ENCODE measurements around the gene HMCN2. TPM values are rescaled to one million over a fixed set of nuclear protein-coding genes. Genes with fewer than 3 reads are reported as not detected.

The HMCN2 gene
- total RNA-seq, 1 experiment from 2014 or later, result 5.6 TPM

DNA sequence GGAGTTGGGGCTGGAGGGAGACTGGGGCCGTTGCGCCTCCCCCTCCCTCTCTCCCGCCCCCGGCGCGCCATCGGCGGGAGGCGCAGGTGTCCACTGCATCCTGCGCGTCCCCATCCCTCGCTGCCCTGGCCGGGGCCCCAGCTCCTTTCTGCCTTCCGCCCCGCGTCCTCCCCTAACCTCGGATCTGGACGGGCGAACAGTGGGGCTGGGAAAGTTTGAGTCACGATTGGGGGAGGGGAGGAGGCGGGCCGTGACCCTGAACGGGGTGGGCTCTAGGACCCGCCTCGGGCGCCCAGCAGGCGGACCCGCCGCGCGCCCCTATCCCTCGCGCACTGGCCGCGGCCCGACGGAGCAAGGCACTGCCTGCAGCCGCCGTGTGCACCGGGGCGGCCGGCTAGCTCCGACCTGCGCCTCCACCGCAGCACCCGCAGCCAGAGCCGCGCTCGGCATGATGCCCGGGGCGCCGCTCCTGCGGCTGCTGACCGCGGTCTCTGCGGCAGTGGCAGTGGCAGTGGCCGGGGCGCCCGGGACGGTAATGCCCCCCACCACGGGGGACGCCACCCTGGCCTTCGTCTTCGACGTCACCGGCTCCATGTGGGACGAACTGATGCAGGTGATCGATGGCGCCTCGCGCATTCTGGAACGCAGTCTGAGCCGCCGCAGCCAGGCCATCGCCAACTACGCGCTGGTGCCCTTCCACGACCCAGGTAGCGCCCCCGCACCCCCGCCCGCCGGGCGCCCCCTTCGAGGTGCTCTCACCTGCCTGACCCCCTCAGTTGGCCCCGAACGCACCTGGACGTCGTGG is at the start of gene HMCN2 (continued):
- no peak; the same call in 1 of the 2 replicates for TF ChIP-seq CREB1 (CRISPR knock-in tag; IDR thresholded peaks at IDR 0.05)
- TF ChIP-seq GTF2I (CRISPR knock-in tag; conservative IDR thresholded peaks at IDR 0.05), result no peak
- TF ChIP-seq RORB (CRISPR knock-in tag; IDR thresholded peaks at IDR 0.05), result no peak
- TF ChIP-seq JUN (CRISPR knock-in tag; IDR thresholded peaks at IDR 0.05), result peak; percentile 90
- TF ChIP-seq CBFB (CRISPR knock-in tag; IDR thresholded peaks at IDR 0.05; ENCODE audit: low read depth), result 0 out of 2 replicates have a peak, but pooled peaks have one; percentile 62
- TF ChIP-seq, protein P1, sequence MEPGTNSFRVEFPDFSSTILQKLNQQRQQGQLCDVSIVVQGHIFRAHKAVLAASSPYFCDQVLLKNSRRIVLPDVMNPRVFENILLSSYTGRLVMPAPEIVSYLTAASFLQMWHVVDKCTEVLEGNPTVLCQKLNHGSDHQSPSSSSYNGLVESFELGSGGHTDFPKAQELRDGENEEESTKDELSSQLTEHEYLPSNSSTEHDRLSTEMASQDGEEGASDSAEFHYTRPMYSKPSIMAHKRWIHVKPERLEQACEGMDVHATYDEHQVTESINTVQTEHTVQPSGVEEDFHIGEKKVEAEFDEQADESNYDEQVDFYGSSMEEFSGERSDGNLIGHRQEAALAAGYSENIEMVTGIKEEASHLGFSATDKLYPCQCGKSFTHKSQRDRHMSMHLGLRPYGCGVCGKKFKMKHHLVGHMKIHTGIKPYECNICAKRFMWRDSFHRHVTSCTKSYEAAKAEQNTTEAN (CRISPR knock-in tag; IDR thresholded peaks at IDR 0.05), result no peak; the same call in 1 of the 2 replicates
- TF ChIP-seq, protein P2, sequence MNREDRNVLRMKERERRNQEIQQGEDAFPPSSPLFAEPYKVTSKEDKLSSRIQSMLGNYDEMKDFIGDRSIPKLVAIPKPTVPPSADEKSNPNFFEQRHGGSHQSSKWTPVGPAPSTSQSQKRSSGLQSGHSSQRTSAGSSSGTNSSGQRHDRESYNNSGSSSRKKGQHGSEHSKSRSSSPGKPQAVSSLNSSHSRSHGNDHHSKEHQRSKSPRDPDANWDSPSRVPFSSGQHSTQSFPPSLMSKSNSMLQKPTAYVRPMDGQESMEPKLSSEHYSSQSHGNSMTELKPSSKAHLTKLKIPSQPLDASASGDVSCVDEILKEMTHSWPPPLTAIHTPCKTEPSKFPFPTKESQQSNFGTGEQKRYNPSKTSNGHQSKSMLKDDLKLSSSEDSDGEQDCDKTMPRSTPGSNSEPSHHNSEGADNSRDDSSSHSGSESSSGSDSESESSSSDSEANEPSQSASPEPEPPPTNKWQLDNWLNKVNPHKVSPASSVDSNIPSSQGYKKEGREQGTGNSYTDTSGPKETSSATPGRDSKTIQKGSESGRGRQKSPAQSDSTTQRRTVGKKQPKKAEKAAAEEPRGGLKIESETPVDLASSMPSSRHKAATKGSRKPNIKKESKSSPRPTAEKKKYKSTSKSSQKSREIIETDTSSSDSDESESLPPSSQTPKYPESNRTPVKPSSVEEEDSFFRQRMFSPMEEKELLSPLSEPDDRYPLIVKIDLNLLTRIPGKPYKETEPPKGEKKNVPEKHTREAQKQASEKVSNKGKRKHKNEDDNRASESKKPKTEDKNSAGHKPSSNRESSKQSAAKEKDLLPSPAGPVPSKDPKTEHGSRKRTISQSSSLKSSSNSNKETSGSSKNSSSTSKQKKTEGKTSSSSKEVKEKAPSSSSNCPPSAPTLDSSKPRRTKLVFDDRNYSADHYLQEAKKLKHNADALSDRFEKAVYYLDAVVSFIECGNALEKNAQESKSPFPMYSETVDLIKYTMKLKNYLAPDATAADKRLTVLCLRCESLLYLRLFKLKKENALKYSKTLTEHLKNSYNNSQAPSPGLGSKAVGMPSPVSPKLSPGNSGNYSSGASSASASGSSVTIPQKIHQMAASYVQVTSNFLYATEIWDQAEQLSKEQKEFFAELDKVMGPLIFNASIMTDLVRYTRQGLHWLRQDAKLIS (CRISPR knock-in tag; IDR thresholded peaks at IDR 0.05; ENCODE audit: borderline replicate concordance), result peak; percentile 75; the same call in 1 of the 2 replicates
- TF ChIP-seq ZBTB21 (CRISPR knock-in tag; IDR thresholded peaks at IDR 0.05; ENCODE audit: borderline replicate concordance), result no peak; the same call in 1 of the 2 replicates
- TF ChIP-seq, protein P3, sequence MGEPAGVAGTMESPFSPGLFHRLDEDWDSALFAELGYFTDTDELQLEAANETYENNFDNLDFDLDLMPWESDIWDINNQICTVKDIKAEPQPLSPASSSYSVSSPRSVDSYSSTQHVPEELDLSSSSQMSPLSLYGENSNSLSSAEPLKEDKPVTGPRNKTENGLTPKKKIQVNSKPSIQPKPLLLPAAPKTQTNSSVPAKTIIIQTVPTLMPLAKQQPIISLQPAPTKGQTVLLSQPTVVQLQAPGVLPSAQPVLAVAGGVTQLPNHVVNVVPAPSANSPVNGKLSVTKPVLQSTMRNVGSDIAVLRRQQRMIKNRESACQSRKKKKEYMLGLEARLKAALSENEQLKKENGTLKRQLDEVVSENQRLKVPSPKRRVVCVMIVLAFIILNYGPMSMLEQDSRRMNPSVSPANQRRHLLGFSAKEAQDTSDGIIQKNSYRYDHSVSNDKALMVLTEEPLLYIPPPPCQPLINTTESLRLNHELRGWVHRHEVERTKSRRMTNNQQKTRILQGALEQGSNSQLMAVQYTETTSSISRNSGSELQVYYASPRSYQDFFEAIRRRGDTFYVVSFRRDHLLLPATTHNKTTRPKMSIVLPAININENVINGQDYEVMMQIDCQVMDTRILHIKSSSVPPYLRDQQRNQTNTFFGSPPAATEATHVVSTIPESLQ (CRISPR knock-in tag; IDR thresholded peaks at IDR 0.05), result 0 out of 2 replicates have a peak, but pooled peaks have one; percentile 46
- TF ChIP-seq, protein P4, sequence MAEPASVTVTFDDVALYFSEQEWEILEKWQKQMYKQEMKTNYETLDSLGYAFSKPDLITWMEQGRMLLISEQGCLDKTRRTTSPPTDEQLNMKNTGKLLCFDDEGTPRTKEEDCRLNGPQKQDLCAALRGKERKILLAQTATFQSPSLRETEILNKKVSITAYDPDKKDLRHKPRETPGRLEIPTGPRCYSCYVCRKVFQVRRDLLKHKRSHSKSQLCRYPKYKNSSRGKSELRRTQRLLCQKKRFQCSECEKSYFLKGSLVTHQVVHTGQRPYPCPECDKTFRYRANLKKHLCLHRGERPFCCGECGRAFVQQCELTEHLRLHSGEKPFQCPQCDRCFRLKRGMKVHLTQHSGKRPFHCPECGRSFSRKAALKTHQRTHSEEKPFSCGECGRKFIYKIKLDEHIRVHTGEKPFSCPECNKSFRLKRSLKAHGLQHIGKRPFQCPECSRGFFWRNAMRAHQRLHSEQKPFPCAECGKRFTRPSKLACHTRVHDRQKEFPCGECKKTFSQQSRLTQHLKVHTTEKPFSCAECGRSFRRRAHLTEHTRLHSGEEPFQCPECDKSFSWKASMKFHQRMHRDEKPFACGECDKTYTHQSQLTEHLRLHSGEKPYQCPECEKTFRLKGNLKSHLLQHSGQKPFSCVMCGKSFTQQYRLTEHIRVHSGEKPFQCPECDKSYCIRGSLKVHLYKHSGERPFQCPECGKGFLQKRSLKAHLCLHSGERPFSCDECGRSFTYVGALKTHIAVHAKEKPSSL (CRISPR knock-in tag; conservative IDR thresholded peaks at IDR 0.05), result no peak
- TF ChIP-seq ZNF317 (CRISPR knock-in tag; IDR thresholded peaks at IDR 0.05; ENCODE audit: borderline replicate concordance, low read depth), result no peak
- 0 out of 2 replicates have a peak, but pooled peaks have one; percentile 83 for TF ChIP-seq NR3C1 (CRISPR knock-in tag; conservative IDR thresholded peaks at IDR 0.05; ENCODE audit: low read depth)
- TF ChIP-seq, protein P5, sequence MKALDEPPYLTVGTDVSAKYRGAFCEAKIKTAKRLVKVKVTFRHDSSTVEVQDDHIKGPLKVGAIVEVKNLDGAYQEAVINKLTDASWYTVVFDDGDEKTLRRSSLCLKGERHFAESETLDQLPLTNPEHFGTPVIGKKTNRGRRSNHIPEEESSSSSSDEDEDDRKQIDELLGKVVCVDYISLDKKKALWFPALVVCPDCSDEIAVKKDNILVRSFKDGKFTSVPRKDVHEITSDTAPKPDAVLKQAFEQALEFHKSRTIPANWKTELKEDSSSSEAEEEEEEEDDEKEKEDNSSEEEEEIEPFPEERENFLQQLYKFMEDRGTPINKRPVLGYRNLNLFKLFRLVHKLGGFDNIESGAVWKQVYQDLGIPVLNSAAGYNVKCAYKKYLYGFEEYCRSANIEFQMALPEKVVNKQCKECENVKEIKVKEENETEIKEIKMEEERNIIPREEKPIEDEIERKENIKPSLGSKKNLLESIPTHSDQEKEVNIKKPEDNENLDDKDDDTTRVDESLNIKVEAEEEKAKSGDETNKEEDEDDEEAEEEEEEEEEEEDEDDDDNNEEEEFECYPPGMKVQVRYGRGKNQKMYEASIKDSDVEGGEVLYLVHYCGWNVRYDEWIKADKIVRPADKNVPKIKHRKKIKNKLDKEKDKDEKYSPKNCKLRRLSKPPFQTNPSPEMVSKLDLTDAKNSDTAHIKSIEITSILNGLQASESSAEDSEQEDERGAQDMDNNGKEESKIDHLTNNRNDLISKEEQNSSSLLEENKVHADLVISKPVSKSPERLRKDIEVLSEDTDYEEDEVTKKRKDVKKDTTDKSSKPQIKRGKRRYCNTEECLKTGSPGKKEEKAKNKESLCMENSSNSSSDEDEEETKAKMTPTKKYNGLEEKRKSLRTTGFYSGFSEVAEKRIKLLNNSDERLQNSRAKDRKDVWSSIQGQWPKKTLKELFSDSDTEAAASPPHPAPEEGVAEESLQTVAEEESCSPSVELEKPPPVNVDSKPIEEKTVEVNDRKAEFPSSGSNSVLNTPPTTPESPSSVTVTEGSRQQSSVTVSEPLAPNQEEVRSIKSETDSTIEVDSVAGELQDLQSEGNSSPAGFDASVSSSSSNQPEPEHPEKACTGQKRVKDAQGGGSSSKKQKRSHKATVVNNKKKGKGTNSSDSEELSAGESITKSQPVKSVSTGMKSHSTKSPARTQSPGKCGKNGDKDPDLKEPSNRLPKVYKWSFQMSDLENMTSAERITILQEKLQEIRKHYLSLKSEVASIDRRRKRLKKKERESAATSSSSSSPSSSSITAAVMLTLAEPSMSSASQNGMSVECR (CRISPR knock-in tag; IDR thresholded peaks at IDR 0.05; ENCODE audit: borderline replicate concordance), result peak; percentile 90
- TF ChIP-seq NFATC4 (CRISPR knock-in tag; IDR thresholded peaks at IDR 0.05), result no peak
- TF ChIP-seq ELF4 (CRISPR knock-in tag; IDR thresholded peaks at IDR 0.05; ENCODE audit: low read depth), result peak; percentile 65; the same call in 1 of the 2 replicates
- TF ChIP-seq, protein P6, sequence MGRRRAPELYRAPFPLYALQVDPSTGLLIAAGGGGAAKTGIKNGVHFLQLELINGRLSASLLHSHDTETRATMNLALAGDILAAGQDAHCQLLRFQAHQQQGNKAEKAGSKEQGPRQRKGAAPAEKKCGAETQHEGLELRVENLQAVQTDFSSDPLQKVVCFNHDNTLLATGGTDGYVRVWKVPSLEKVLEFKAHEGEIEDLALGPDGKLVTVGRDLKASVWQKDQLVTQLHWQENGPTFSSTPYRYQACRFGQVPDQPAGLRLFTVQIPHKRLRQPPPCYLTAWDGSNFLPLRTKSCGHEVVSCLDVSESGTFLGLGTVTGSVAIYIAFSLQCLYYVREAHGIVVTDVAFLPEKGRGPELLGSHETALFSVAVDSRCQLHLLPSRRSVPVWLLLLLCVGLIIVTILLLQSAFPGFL (CRISPR knock-in tag; IDR thresholded peaks at IDR 0.05; ENCODE audit: borderline replicate concordance), result no peak
- TF ChIP-seq TCF7 (CRISPR knock-in tag; IDR thresholded peaks at IDR 0.05; ENCODE audit: low read depth), result peak; percentile 75; the same call in 1 of the 2 replicates
- peak; percentile 94 for TF ChIP-seq ETV6 (CRISPR knock-in tag; IDR thresholded peaks at IDR 0.05)
- TF ChIP-seq, protein P7, sequence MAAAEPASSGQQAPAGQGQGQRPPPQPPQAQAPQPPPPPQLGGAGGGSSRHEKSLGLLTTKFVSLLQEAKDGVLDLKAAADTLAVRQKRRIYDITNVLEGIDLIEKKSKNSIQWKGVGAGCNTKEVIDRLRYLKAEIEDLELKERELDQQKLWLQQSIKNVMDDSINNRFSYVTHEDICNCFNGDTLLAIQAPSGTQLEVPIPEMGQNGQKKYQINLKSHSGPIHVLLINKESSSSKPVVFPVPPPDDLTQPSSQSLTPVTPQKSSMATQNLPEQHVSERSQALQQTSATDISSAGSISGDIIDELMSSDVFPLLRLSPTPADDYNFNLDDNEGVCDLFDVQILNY (CRISPR knock-in tag; IDR thresholded peaks at IDR 0.05), result peak; percentile 29; the same call in 1 of the 2 replicates
- no peak; the same call in 1 of the 2 replicates for TF ChIP-seq ZNF263 (CRISPR knock-in tag; IDR thresholded peaks at IDR 0.05; ENCODE audit: low read depth)
- TF ChIP-seq NR2C2 (CRISPR knock-in tag; IDR thresholded peaks at IDR 0.05), result no peak; the same call in 1 of the 2 replicates

All from WTC11 (cell line).